GM19328 (cell line): ENCODE measurements around the gene ZFP57.
"Not testable (repeated sequence)": the region's sequence is repeated elsewhere in the genome, so short reads cannot be mapped to it uniquely, and the experiment has no call there.

Source experiments
- ATAC-seq: cut with Tn5 transposase; IDR thresholded peaks from one replicate; pipeline ENCODE4 v1.9.1; 2021; ENCODE audit warnings: mild to moderate bottlenecking, moderate library complexity; ENCODE audit not compliant: unreplicated experiment

The ZFP57 gene

DNA sequence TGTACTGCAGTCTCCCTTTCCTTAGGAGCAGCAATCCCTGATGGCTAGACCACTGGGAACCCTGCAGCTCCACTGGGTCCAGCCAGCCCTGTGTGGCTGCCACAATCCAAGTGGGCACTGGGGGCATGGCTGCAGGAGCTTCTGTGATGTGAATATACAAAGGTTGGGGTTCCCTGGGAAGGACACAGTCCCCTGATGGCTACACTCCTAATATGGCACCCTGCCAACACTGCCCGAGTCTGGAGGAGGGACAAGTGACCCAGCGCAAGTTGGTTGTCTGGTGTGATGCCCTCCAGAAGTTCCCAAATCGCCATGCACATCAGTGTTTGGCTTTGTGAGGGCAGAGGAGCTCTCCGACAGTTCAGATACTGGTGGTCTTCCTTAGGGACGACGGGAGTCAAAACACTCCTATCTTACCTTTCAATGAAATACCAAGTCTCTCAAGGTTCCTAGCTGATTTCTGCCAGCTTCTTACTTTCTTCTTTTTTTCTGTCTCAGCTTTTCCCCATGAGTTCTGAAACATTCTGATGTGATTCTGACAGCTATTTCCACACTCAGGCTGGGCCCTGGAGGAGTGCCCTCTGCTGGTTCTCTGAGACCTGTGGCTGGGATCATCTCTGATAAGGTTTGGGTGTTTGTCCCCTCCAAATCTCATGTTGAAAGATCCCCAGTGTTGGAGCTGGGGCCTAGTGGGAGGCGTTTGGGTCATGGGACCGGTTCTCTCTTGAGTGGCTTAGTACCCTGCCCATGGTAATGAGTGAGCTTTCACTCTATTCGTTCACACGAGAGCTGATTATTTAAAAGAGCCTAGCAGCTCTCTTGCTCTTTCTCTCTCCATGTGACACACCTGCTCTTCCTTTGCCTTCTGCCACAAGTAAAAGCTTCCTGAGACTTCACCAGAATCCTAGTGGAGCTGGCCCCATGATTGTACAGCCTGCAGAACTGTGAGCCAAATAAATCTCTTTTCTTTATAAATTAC, 15.5 kb upstream of the ZFP57 start:
- ATAC-seq = no peak

DNA sequence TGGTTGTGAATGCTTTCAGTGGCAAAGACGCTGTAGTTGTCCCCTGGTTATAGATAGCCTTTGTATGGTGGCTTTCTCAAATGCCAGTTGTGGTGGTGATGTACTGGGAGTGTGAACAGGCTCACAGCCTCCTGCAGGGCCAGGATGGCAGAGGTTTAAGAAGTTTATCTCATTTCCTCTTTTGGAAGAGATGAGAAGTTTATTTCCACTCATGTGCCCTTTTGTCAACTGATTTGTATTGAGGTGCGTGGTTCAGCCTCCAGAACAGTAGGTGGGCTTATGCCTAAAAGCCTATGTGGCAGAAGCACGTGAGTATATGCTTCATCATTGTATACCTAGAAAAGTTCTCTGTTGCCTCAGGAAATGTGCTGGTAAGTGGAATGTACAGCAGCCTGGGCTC, 13.7 kb upstream of the ZFP57 start:
- ATAC-seq = no peak

GRCh38 chr6:29685718-29686326, 4.9 kb upstream of the ZFP57 start:
- ATAC-seq = no peak

DNA sequence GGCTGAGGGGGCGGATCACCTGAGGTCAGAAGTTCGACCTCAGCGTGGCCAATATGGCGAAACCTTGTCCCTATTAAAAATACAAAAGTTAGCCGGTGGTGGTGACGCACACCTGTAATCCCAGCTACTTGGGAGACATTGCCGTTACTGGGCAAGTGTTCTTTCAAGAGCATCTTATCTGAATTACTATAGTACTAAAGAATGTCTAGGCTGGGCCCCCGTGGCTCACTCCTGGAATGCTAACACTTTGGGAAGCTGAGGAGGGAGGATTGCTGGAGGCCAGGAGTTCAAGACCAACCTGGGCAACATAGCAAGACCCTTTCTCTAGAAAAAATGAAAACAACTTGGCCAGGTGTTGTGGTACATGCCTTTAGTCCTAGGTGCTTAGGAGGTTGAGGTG, 859 bp upstream of the ZFP57 start:
- no peak for ATAC-seq

GRCh38 chr6:29680416-29680815, 536 bp downstream of the ZFP57 start:
- ATAC-seq = no peak

GRCh38 chr6:29679962-29680361, 990 bp downstream of the ZFP57 start:
- no peak for ATAC-seq

- ATAC-seq = no peak
Observed at GRCh38 chr6:29678114-29678513, 2.8 kb downstream of the ZFP57 start.

DNA sequence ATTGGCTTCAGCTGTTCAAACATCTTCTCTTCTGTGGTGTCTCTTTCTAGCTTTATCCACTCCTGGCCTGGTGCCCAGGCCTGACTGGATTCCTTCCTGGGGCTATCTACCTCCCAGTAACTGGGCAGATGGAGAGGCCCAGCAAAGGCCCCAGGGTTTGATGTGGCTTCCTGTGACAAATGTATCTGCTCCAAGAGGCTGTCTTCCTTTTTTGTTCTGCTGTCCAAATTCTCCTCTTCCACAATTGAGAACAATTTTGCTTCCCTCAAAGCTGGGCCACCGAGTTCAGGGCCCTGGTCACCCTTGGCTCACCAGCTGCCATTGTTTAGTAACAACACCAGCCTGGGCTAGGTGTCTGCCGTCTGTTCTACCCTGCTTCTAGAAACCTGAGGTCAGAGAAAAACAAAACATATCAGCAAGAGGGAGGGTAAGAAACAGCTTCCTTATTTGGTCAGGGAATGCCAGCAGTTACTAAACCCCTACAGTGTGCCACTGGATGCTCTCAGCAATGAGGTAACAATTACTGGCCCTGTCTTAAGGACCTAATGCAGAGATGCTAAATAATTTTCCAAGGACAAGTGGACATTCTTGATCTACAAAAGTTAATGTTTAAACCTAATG, 3.9 kb downstream of the ZFP57 start:
- no peak for ATAC-seq

GRCh38 chr6:29675561-29675960, 5.4 kb downstream of the ZFP57 start:
- no peak for ATAC-seq

DNA sequence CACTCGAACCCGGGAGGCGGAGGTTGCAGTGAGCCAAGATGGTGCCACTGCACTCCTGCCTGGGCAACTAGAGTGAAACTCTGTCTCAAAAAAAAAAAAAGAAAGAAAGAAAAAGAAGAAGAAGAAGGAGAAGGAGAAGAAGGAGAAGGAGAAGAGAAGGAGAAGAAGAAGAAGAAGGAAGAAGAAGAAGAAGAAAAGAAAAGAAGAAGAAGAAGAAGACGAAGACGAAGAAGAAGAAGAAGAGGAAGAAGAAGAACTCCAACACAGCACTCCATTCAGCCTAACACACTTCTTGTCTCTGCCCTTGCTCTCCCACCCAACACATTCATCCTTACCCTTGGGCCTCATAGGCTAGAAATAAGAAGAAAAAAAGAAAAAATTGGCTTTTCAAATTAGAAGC, 6.9 kb downstream of the ZFP57 start:
- ATAC-seq = no peak

DNA sequence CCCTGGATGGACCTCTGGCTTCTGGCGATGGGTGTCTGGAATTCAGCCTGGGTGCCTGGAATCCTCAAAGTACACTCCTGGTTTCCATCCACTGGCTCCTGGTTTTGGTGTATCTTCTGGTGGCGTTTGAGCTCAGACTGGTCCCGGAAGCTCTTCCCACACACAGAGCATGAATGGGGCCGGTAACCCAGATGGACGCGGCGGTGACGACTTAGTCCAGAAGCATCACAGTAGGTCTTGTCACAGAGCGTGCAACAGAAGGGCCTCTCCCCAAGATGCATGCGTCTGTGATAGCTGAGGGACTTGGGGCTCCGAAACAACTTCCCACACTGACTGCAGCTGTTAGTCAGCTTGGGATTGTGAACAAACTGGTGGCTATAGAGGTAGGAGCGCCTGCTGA, 7.8 kb downstream of the ZFP57 start:
- ATAC-seq = no peak

DNA sequence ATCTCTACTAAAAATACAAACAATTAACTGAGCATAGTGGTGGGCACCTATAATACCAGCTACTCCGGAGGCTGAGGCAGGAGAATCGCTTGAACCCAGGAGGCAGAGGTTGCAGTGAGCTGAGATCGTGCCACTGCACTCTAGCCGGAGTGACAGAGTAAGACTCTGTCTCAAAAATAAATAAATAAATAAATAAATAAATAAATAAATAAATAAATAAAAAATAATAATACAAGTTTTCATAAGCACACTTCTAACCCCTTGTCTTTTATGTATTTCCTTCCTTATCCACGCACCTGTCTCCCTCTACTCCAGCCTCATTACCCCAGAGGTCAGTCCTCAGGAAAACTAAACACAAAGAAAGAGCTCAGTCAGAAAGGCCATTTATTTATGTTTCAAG, 8.8 kb downstream of the ZFP57 start:
- not testable (repeated sequence) for ATAC-seq

- no peak for ATAC-seq
Observed at GRCh38 chr6:29671026-29671425, 9.9 kb downstream of the ZFP57 start.

DNA sequence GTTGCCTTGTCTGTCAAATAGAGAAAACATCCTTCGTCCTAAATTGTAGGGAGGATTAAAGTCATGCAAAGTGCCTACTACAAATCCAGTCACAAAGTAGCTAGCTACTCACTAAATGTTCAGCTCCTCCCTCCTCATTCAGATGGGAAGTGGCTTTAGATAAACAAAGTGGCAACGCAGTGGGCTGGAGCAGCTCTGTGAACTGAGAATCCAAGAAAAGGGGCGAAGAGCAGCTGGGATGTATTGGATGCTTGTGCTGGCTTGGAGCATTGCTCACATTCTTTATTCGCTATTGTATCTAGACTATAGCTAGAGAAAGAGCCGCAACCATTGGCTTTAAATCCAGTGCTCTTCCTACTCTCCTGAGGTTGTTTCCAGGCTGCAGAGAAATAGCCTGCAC, 13.8 kb downstream of the ZFP57 start:
- ATAC-seq = no peak

- ATAC-seq = no peak
Observed at GRCh38 chr6:29666826-29667130, 14.2 kb downstream of the ZFP57 start.

DNA sequence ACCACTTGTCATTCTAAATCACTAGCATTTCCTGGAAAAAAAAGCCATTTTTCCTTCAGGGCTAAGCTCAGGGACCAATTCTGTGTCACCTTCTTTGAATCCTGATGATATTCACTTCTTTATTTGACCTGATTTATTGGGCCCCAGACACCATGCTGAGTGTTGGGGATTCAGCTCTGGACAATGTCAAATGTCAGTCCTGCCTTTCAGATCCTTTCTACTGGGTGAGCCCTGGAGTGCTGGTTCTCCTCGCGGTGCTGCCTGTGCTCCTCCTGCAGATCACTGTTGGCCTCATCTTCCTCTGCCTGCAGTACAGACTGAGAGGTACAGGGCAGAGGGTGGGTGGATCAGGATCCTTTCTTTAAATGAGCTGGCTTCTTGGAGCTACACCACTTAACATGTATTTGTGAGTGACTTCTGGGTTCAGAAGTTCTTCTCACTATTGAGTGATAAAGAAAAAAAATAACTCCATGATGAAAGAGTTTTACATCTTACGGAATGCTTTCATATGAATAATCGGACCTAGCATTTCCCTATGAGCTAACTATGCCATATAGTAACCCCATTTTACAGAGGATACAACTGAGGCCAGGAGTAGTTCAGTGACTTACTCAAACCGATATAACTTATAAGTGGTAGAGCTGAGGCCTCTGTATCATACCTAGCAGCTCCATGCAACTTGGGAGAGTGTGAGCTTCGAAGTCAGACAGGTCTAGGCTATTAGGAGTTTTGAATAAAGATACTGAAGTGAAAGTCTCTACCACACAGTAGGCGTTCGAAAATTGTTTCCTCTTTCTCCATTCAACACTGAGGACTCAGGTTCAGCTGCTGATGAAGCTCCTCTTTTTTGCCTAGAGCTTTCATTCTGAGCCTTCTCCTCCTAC, 14.8 kb downstream of the ZFP57 start:
- no peak for ATAC-seq

DNA sequence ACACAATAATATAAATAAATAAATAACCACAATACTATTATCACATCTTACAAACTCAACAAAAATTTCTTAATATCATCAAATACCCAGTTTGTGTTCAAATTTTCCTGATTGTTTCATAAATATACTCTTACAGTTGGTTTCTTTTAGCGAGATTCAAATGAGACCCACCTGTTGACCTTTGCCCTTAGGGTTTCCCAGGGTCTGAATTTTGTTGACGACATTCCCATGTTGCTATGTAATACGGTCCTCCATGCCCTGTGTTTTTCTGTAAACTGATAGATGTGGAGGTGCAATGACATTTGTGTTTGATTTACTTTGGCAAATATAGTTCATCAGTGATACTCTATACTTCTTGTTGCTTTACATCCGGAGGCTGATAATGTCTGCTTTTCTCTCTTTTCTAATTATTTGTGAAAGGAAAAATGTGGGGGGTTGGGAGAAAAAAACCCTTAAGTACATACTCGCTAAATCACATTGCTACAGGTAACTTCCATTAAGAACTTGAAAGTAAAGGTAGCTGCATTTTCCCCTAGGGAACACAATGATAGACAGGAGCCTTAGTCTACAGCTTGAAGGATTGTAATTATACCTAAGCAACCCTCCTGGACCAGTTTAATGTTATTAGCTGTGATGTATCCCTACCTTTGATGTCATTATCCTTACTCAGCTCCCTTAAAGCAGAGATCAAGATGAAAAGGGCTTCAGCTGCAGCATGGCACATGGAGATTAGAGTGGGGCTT, 17.5 kb downstream of the ZFP57 start:
- no peak for ATAC-seq

GRCh38 chr6:29661502-29662141, 19.3 kb downstream of the ZFP57 start:
- ATAC-seq = not testable (repeated sequence)

GRCh38 chr6:29661071-29661470, 19.9 kb downstream of the ZFP57 start:
- no peak for ATAC-seq

DNA sequence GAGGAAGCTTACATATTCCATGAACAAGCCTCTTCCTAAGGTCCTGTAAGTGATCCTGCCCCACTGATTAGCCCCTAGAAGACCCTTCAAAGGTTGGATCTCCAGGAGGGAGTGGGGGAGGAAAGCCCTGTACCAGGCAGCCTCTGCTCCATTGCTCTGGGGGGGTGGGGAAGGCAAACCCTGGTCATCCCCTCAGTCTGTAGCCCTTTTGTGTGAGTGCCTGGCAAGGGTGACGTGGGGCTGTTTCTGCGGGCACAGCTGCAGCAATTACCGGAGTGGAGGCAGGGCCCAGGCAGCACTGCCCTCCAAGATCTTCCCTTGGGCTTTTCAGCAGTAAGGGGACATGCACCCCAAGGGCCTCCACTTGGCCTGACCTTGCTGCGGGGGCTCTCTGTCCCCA, 24.2 kb downstream of the ZFP57 start, which contains the start of gene MOG:
TSS of gene MOG (plus strand) at position 295 of the 400 bp plus-strand sequence. CDS start 118 bp downstream, outside the sequence.
- ATAC-seq = no peak
